HepG2 (cell line): ENCODE data around the gene PTGIR.

ENCODE experiments used
- CTCF ChIP-seq: sonication (generic); formaldehyde crosslinking; IDR thresholded peaks from 2 replicates; pipeline ENCODE4 v1.5.0; 2020; ENCODE audit warnings: mild to moderate bottlenecking, missing genetic modification reagents, moderate library complexity
- FOXP1 ChIP-seq, 2 experiments: fragments of 450-650 bp in 1 of 2; IDR thresholded peaks; 2 replicates each; pipeline ENCODE4 v1.6.1; 2017 to 2018; ENCODE audit warnings: antibody characterized with exemption in 1 of 2
- KDM1A ChIP-seq: IDR thresholded peaks from 2 replicates; pipeline ENCODE4 v1.6.1; 2016; ENCODE audit warnings: missing compliant biosample characterization
- MEF2D ChIP-seq: sonication (generic); formaldehyde crosslinking; IDR thresholded peaks from 2 replicates; pipeline ENCODE4 v1.5.1; 2020; ENCODE audit warnings: mild to moderate bottlenecking, missing genetic modification reagents
- NFIC ChIP-seq: IDR thresholded peaks from 2 replicates; pipeline ENCODE4 v1.6.1; 2012; ENCODE audit warnings: mild to moderate bottlenecking, low read length, inconsistent platforms
- POLR2A ChIP-seq, 2 experiments: IDR thresholded peaks; 2 replicates each; pipeline ENCODE4 v1.6.1; 2011; ENCODE audit warnings: low read depth in 2 of 2, low read length in 2 of 2, mild to moderate bottlenecking in 1 of 2, moderate library complexity in 1 of 2; ENCODE audit not compliant: insufficient read depth in 1 of 2
- PRDM10 ChIP-seq: sonication (generic); formaldehyde crosslinking; IDR thresholded peaks from 2 replicates; pipeline ENCODE4 v1.4.0; 2020; ENCODE audit warnings: low read depth, missing genetic modification reagents
- SP1 ChIP-seq, 2 experiments: fragments of 450-650 bp in 1 of 2; sonication (generic) in 1 of 2; formaldehyde crosslinking in 1 of 2; IDR thresholded peaks; 2 replicates each; pipeline versions ENCODE4 v1.4.0 to v1.6.1; 2016 to 2020; ENCODE audit warnings: missing genetic modification reagents in 1 of 2
- ZNF138 ChIP-seq: sonication (generic); formaldehyde crosslinking; IDR thresholded peaks from 2 replicates; pipeline ENCODE4 v1.5.0; 2020; ENCODE audit warnings: mild to moderate bottlenecking, low read depth, missing genetic modification reagents
- ZNF629 ChIP-seq: sonication (generic); formaldehyde crosslinking; conservative IDR thresholded peaks from 2 replicates; pipeline ENCODE4 v1.5.0; 2020; ENCODE audit warnings: missing genetic modification reagents
- ZNF660 ChIP-seq: sonication (generic); formaldehyde crosslinking; IDR thresholded peaks from 2 replicates; pipeline ENCODE4 v1.5.1; 2020; ENCODE audit warnings: mild to moderate bottlenecking, low read depth, missing genetic modification reagents, borderline replicate concordance
- ZNF788 ChIP-seq: sonication (generic); formaldehyde crosslinking; IDR thresholded peaks from 2 replicates; pipeline ENCODE4 v1.5.0; 2020; ENCODE audit warnings: mild to moderate bottlenecking, missing genetic modification reagents, borderline replicate concordance

- TF ChIP-seq ZNF660 (no peak), ZNF138 (no peak), KDM1A (CRISPR knock-in tag) (no peak), ZNF629 (CRISPR knock-in tag) (no peak), PRDM10 (no peak), CTCF (CRISPR knock-in tag) (no peak), FOXP1 (IDR thresholded peaks at IDR 0.05) (no peak), FOXP1 (CRISPR knock-in tag; IDR thresholded peaks at IDR 0.05) (no peak), MEF2D (CRISPR knock-in tag) (no peak), SP1 (IDR thresholded peaks at IDR 0.05) (no peak), SP1 (CRISPR knock-in tag; IDR thresholded peaks at IDR 0.05) (no peak), POLR2A (IDR thresholded peaks at IDR 0.05; ENCODE audit: insufficient read depth in 1 of 2, low read depth in 2 of 2, low read length in 2 of 2) (no peak), NFIC (no peak), ZNF788 (CRISPR knock-in tag) (no peak)
These were observed 35.2 kb upstream of the PTGIR start for GRCh38 chr19:46660008-46660517.
